HG02973 (cell line): ENCODE data around the gene AIM2.
"Not testable (repeated sequence)": the region's sequence is repeated elsewhere in the genome, so short reads cannot be mapped to it uniquely, and the experiment has no call there.

Experiments used
- ATAC-seq: cut with Tn5 transposase; IDR thresholded peaks from one replicate; pipeline ENCODE4 v1.9.1; 2021; ENCODE audit warnings: moderate library complexity; ENCODE audit not compliant: unreplicated experiment

Gene AIM2

GRCh38 chr1:159081626-159082025 is 5.1 kb upstream of the AIM2 start:
- no peak for ATAC-seq

GRCh38 chr1:159079525-159079924 is 3.0 kb upstream of the AIM2 start:
- ATAC-seq: no peak

GRCh38 chr1:159077120-159077961 is 775 bp upstream of the AIM2 start:
- ATAC-seq: peak; percentile 60

GRCh38 chr1:159071970-159072582 is 4.5 kb downstream of the AIM2 start:
- ATAC-seq: no peak

- no peak for ATAC-seq
Measured at GRCh38 chr1:159068886-159069285, 7.7 kb downstream of the AIM2 start.

GRCh38 chr1:159067699-159068621 is 8.6 kb downstream of the AIM2 start:
- ATAC-seq: peak; percentile 80

GRCh38 chr1:159066108-159066507 is 10.5 kb downstream of the AIM2 start:
- ATAC-seq: no peak

GRCh38 chr1:159065106-159065505 is 11.5 kb downstream of the AIM2 start:
- ATAC-seq: no peak

- no peak for ATAC-seq
Measured at GRCh38 chr1:159058751-159059150, 17.8 kb downstream of the AIM2 start.

- ATAC-seq: no peak
Measured at GRCh38 chr1:159056069-159056698, 20.4 kb downstream of the AIM2 start.

GRCh38 chr1:159055181-159055641 is 21.4 kb downstream of the AIM2 start:
- ATAC-seq: no peak

GRCh38 chr1:159054427-159054826 is 22.1 kb downstream of the AIM2 start:
- ATAC-seq: no peak

GRCh38 chr1:159051436-159051835 is 25.1 kb downstream of the AIM2 start:
- ATAC-seq: no peak

- ATAC-seq: not testable (repeated sequence)
Measured at GRCh38 chr1:159046486-159046885, 30.1 kb downstream of the AIM2 start.

- no peak for ATAC-seq
Measured at GRCh38 chr1:159040893-159041724, 35.5 kb downstream of the AIM2 start.

- ATAC-seq: no peak
Measured at GRCh38 chr1:159040206-159040605, 36.4 kb downstream of the AIM2 start.

GRCh38 chr1:159030877-159031447 is 45.6 kb downstream of the AIM2 start:
- no peak for ATAC-seq

- no peak for ATAC-seq
Measured at GRCh38 chr1:159030311-159030710, 46.3 kb downstream of the AIM2 start.

- ATAC-seq: not testable (repeated sequence)
Measured at GRCh38 chr1:159026841-159027240, 49.7 kb downstream of the AIM2 start.

- ATAC-seq: no peak
Measured at GRCh38 chr1:159025043-159025442, 51.5 kb downstream of the AIM2 start.
